Glutamatergic neuron (in vitro differentiated cells): ENCODE measurements around the gene HPCA. TPM values are rescaled to one million over a fixed set of nuclear protein-coding genes. Genes with fewer than 3 reads are reported as not detected.

Source experiments
- DNase-seq: peaks from one replicate; pipeline ENCODE4 v3.0.0; 2022
- H3K27ac Mint-ChIP-seq: one replicate; pipeline ENCODE4 v1.8.0; 2020; ENCODE audit warnings: mild to moderate bottlenecking, mixed read lengths, inconsistent platforms; ENCODE audit not compliant: unreplicated experiment
- H3K27me3 Mint-ChIP-seq: one replicate; pipeline ENCODE4 v1.8.0; 2020; ENCODE audit warnings: mild to moderate bottlenecking, moderate library complexity, mixed read lengths, inconsistent platforms; ENCODE audit not compliant: unreplicated experiment
- H3K36me3 Mint-ChIP-seq: one replicate; pipeline ENCODE4 v1.8.0; 2020; ENCODE audit warnings: mild to moderate bottlenecking, mixed read lengths, inconsistent platforms; ENCODE audit not compliant: unreplicated experiment
- H3K4me1 Mint-ChIP-seq: one replicate; pipeline ENCODE4 v1.8.0; 2020; ENCODE audit warnings: mild to moderate bottlenecking, low read depth, mixed read lengths, inconsistent platforms; ENCODE audit not compliant: unreplicated experiment
- H3K4me3 Mint-ChIP-seq: one replicate; pipeline ENCODE4 v1.8.0; 2020; ENCODE audit warnings: mild to moderate bottlenecking, mixed read lengths, inconsistent platforms; ENCODE audit not compliant: unreplicated experiment
- H3K9me3 Mint-ChIP-seq: one replicate; pipeline ENCODE4 v1.8.0; 2020; ENCODE audit warnings: mild to moderate bottlenecking, moderate library complexity, mixed read lengths, inconsistent platforms; ENCODE audit not compliant: unreplicated experiment
- total RNA-seq: library from RNA; stranded (reverse); fragmentation: NEBNext Ultra II Directional; extraction: Animal tissue kit (Norgen Biotek cat#: 25700); gene quantifications from one replicate; pipeline ENCODE4 v1.2.1, GENCODE V29; 2021; ENCODE audit not compliant: unreplicated experiment
- TF ChIP-seq, protein P1 (sequence below): fragments of 200-600 bp; sonication (generic); IDR thresholded peaks from one replicate; pipeline ENCODE4 v1.5.0; 2021; ENCODE audit not compliant: partially characterized antibody, unreplicated experiment

The HPCA gene
- total RNA-seq, 1 donor from 2014 or later, result 156 TPM

DNA sequence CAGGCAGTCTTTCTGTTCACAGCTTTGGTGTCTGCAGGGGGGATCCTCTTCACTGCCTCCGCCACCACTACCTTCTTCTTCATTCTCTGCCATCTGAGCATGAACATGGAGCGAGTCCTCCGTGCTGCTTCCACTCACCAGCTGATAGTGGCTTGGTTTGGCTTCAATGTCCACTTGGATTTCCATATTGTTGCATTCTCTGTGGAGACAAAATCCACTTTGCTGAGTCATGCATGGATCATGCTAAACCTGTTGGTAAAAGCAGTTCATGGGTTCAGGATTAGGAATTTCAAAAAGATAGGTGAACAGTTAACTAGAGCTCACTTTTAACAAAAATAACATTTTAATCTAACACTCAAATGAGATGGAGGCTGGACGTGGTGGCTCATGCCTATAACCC lies 50.8 kb downstream of the HPCA start:
- Mint-ChIP-seq H3K4me3 (no peak overlapping the region), H3K27me3 (peaks cover 2% of the 10 kb centered on the region), H3K4me1 (peaks cover 7% of the 10 kb centered on the region), H3K27ac (no peak overlapping the region), H3K36me3 (peaks cover 9% of the 10 kb centered on the region), H3K9me3 (no peaks in the 10 kb centered on the region)
- no peak for DNase-seq
- TF ChIP-seq, protein P1, sequence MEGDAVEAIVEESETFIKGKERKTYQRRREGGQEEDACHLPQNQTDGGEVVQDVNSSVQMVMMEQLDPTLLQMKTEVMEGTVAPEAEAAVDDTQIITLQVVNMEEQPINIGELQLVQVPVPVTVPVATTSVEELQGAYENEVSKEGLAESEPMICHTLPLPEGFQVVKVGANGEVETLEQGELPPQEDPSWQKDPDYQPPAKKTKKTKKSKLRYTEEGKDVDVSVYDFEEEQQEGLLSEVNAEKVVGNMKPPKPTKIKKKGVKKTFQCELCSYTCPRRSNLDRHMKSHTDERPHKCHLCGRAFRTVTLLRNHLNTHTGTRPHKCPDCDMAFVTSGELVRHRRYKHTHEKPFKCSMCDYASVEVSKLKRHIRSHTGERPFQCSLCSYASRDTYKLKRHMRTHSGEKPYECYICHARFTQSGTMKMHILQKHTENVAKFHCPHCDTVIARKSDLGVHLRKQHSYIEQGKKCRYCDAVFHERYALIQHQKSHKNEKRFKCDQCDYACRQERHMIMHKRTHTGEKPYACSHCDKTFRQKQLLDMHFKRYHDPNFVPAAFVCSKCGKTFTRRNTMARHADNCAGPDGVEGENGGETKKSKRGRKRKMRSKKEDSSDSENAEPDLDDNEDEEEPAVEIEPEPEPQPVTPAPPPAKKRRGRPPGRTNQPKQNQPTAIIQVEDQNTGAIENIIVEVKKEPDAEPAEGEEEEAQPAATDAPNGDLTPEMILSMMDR, result no peak

DNA sequence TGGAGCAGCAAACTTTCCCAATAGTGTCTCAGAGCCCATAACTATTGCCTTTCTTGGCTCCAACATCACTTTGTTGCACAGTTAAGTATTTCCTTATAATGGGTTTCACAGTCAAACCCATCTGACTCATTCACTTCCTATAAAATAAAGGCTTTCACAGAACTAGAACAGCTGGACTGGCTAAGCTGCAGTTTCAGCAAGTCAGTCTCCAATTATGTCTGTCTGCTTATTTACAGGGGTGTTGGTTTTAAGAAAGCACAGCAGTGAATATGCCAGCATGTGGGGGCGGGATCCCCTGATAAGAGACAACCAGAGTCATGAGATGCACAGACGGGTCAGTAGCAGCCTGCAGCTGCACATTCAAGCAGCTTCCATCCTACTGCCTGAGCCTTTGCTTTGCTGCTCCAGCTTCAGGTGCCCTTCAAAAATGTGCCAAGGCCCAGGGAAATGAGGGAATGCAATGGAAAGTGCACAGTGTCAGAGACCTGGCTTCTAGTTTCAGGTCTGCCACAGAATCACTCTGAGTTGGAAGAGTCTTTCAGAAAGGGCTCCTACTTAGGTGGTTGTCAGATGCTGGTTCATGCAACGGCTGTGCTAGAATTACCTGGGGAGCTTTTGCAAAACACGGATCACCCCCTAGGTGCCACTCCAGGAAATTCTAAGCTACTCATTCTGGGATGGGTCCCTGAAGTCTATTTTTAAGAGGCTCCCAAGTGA lies 53.5 kb downstream of the HPCA start:
- no peak for DNase-seq
- H3K27ac Mint-ChIP-seq, result no peak overlapping the region
- TF ChIP-seq, protein P1, result no peak
- no peak overlapping the region for H3K4me3 Mint-ChIP-seq
- H3K4me1 Mint-ChIP-seq, result peaks cover 7% of the 10 kb centered on the region
- H3K36me3 Mint-ChIP-seq, result peaks cover 9% of the 10 kb centered on the region
- peaks cover 2% of the 10 kb centered on the region for H3K27me3 Mint-ChIP-seq
- H3K9me3 Mint-ChIP-seq, result no peaks in the 10 kb centered on the region

DNA sequence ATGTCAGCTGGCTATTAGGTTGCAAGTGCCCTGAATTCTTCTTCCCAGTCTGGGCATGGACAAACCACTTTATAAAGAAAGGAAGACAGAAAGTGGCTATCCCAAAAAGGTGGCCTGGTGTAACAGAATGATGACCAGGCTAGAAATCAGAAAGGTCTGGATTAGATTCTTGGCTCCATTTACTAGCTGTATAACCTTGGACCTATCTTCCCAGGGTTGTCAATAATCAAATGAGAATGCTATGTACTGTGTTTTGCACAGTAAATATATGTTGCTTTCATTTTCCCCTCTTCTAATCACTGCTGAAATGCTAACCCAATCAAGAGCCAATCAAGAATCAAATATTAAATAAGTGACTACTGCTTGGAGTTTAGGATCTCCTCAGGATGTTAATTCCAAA lies 57.9 kb downstream of the HPCA start:
- Mint-ChIP-seq H3K4me1 (peaks cover 7% of the 10 kb centered on the region), H3K27ac (no peak overlapping the region), H3K36me3 (no peaks in the 10 kb centered on the region), H3K27me3 (no peaks in the 10 kb centered on the region), H3K4me3 (no peak overlapping the region), H3K9me3 (no peaks in the 10 kb centered on the region)
- TF ChIP-seq, protein P1, result no peak
- no peak for DNase-seq

Other genes starting within 250 kb of the HPCA start
- 63.4 TPM for gene ZBTB8OS, start 235.9 kb upstream of the HPCA start, total RNA-seq
- 332 TPM for gene RBBP4, start 235.3 kb upstream of the HPCA start, total RNA-seq
- gene SYNC, start 183.7 kb upstream of the HPCA start, total RNA-seq, result 1.1 TPM
- 197 TPM for gene YARS1, start 69.1 kb upstream of the HPCA start, total RNA-seq
- gene S100PBP, start 68.8 kb upstream of the HPCA start, total RNA-seq, result 40.1 TPM
- 743 TPM for gene FNDC5, start 15.6 kb upstream of the HPCA start, total RNA-seq
- gene TMEM54, start 14.9 kb downstream of the HPCA start, total RNA-seq, result 9.9 TPM
- gene RNF19B, start 78.3 kb downstream of the HPCA start, total RNA-seq, result 18.7 TPM
- 52.7 TPM for gene AK2, start 150.4 kb downstream of the HPCA start, total RNA-seq
- 7.0 TPM for gene AZIN2, start 194.7 kb downstream of the HPCA start, total RNA-seq